MCF 10A (cell line): ENCODE data around the gene XKR7. TPM values are rescaled to one million over a fixed set of nuclear protein-coding genes. Genes with fewer than 3 reads are reported as not detected.

Source experiments
- BruUV-seq: library from RNA; stranded (reverse); fragments of 400-500 nt; replicated peaks from 2 replicates; lab custom pipeline; 2021; lab: Mats Ljungman, UMichigan
- CTCF ChIA-PET: fragments of 300-600 bp; sonication (Branson Sonifier 250); formaldehyde crosslinking; extraction: SDS; loops from one replicate; lab custom pipeline; 2021; ENCODE audit warnings: antibody characterized with exemption, inconsistent platforms; lab: Yijun Ruan, JAX
- POLR2A ChIA-PET: fragments of 300-600, 350-650 bp; sonication (Branson Sonifier 250); formaldehyde crosslinking; extraction: SDS; loops from one replicate; lab custom pipeline; 2020; ENCODE audit warnings: antibody characterized with exemption, inconsistent platforms; lab: Yijun Ruan, JAX
- DNase-seq: peaks from one replicate; pipeline ENCODE4 v3.0.0-alpha.2; 2018; ENCODE audit not compliant: unreplicated experiment
- H3K27ac Mint-ChIP-seq: one replicate; pipeline ENCODE4 v1.8.0; 2022; ENCODE audit warnings: mild to moderate bottlenecking, low read depth, mixed read lengths; ENCODE audit not compliant: unreplicated experiment
- H3K27me3 Mint-ChIP-seq: one replicate; pipeline ENCODE4 v1.8.0; 2022; ENCODE audit warnings: mixed read lengths; ENCODE audit not compliant: insufficient read depth, unreplicated experiment
- H3K36me3 Mint-ChIP-seq: one replicate; pipeline ENCODE4 v1.8.0; 2022; ENCODE audit warnings: mild to moderate bottlenecking, moderate library complexity, mixed read lengths; ENCODE audit not compliant: insufficient read depth, unreplicated experiment
- H3K4me1 Mint-ChIP-seq: one replicate; pipeline ENCODE4 v1.8.0; 2022; ENCODE audit warnings: mixed read lengths; ENCODE audit not compliant: insufficient read depth, unreplicated experiment
- H3K4me3 Mint-ChIP-seq: one replicate; pipeline ENCODE4 v1.8.0; 2022; ENCODE audit warnings: mild to moderate bottlenecking, moderate library complexity, mixed read lengths; ENCODE audit not compliant: unreplicated experiment
- H3K9me3 Mint-ChIP-seq: one replicate; pipeline ENCODE4 v1.8.0; 2022; ENCODE audit warnings: mixed read lengths; ENCODE audit not compliant: unreplicated experiment
- CTCF ChIP-seq: fragments of 200-600 bp; IDR thresholded peaks from one replicate; pipeline ENCODE4 v1.8.0; 2022; ENCODE audit warnings: antibody characterized with exemption, mild to moderate bottlenecking; ENCODE audit not compliant: unreplicated experiment
- intact Hi-C: fragments of 100-400 bp; cut with micrococcal nuclease; formaldehyde crosslinking; loops from 2 replicates; pipeline ENCODE4 v1.14.1; 2022
- total RNA-seq: library from RNA; stranded (reverse); gene quantifications from 2 replicates; pipeline ENCODE4 v1.2.3, GENCODE V29; 2022

The XKR7 gene
- total RNA-seq, 1 experiment from 2014 or later: not detected

GRCh38 chr20:32019563-32020463 is 51.9 kb downstream of the XKR7 start:
- no TSS peak for BruUV-seq
- Mint-ChIP-seq H3K4me1 (no peaks in the 10 kb centered on the region), H3K4me3 (peak overlapping the region; percentile 65), H3K9me3 (no peaks in the 10 kb centered on the region), H3K27me3 (peaks cover 100% of the 10 kb centered on the region), H3K27ac (no peak overlapping the region), H3K36me3 (no peaks in the 10 kb centered on the region)
- CTCF ChIA-PET: interaction anchor here (0.7 to 2.6 kb wide), 9 partner anchors 11 to 317 kb away, joined by 3 to 39 read pairs (median 4); no protein-coding TSS in a partner anchor
- TF ChIP-seq CTCF: no peak
- no peak for DNase-seq
- intact Hi-C loops: no loop called here
- POLR2A ChIA-PET: interaction anchor here (0.6 kb wide), 1 partner anchor 120 kb away, joined by 3 read pairs; no protein-coding TSS in a partner anchor

GRCh38 chr20:32021091-32021490 is 53.1 kb downstream of the XKR7 start:
- no peak for DNase-seq
- Mint-ChIP-seq H3K4me3 (no peak overlapping the region), H3K4me1 (no peaks in the 10 kb centered on the region), H3K27ac (no peak overlapping the region), H3K9me3 (no peaks in the 10 kb centered on the region), H3K36me3 (no peaks in the 10 kb centered on the region), H3K27me3 (peaks cover 99% of the 10 kb centered on the region)
- intact Hi-C loops: no loop called here
- TF ChIP-seq CTCF: no peak
- ChIA-PET POLR2A (no interaction called here), CTCF (interaction anchor here (0.7 to 2.6 kb wide), 5 partner anchors 10 to 198 kb away, joined by 3 to 39 read pairs (median 5); no protein-coding TSS in a partner anchor)
- no TSS peak for BruUV-seq

- Mint-ChIP-seq H3K27ac (no peak overlapping the region), H3K27me3 (peaks cover 62% of the 10 kb centered on the region), H3K36me3 (no peaks in the 10 kb centered on the region), H3K4me3 (no peak overlapping the region), H3K9me3 (no peaks in the 10 kb centered on the region), H3K4me1 (no peaks in the 10 kb centered on the region)
- POLR2A ChIA-PET: interaction anchor here (0.6 to 0.7 kb wide), 2 partner anchors 10 to 642 kb away, joined by 3 to 4 read pairs; no protein-coding TSS in a partner anchor
- TF ChIP-seq CTCF: no peak
- CTCF ChIA-PET: interaction anchor here (0.6 to 3.0 kb wide), 6 partner anchors 8 to 202 kb away, joined by 3 to 13 read pairs (median 4); no protein-coding TSS in a partner anchor
- DNase-seq: no peak
- intact Hi-C loops: no loop called here
- no TSS peak for BruUV-seq
Measured at GRCh38 chr20:32024683-32025295, 56.8 kb downstream of the XKR7 start.

GRCh38 chr20:32027643-32028042 is 59.7 kb downstream of the XKR7 start:
- ChIA-PET CTCF (interaction anchor here (0.6 to 12.2 kb wide), 8 partner anchors 10 to 205 kb away, joined by 3 to 180 read pairs (median 4); partner anchors contain the start of gene PDRG1), POLR2A (no interaction called here)
- BruUV-seq: no TSS peak
- Mint-ChIP-seq H3K4me1 (no peaks in the 10 kb centered on the region), H3K4me3 (no peak overlapping the region), H3K27me3 (peaks cover 44% of the 10 kb centered on the region), H3K9me3 (no peaks in the 10 kb centered on the region), H3K36me3 (no peaks in the 10 kb centered on the region), H3K27ac (no peak overlapping the region)
- no peak for DNase-seq
- no peak for TF ChIP-seq CTCF
- intact Hi-C loops: no loop called here
